Osteoblast (primary cell): Measurements from ENCODE around the gene PUM2. TPM values are rescaled to one million over a fixed set of nuclear protein-coding genes. Genes with fewer than 3 reads are reported as not detected.

Experiments
- DNase-seq: peaks from one replicate; pipeline ENCODE4 v3.0.0; 2011; ENCODE audit warnings: low spot score, mixed read lengths; ENCODE audit not compliant: insufficient read length; ENCODE audit errors: missing footprints
- H2AFZ ChIP-seq: 2 replicates; pipeline ENCODE4 v1.6.0; 2011; ENCODE audit warnings: mild to moderate bottlenecking, low read length
- H3K27ac ChIP-seq: 2 replicates; pipeline ENCODE4 v1.5.1; 2011; ENCODE audit warnings: mild to moderate bottlenecking, low read depth, low read length, moderate library complexity
- H3K27me3 ChIP-seq: 2 replicates; pipeline ENCODE4 v1.6.0; 2012; ENCODE audit warnings: mild to moderate bottlenecking, control low read depth, inconsistent platforms, low read length, moderate library complexity; ENCODE audit not compliant: insufficient read depth
- H3K36me3 ChIP-seq: 2 replicates; pipeline ENCODE4 v1.5.1; 2011; ENCODE audit warnings: mild to moderate bottlenecking, low read length, control low read depth, moderate library complexity; ENCODE audit not compliant: insufficient read depth
- H3K4me1 ChIP-seq: 2 replicates; pipeline ENCODE4 v1.5.1; 2011; ENCODE audit warnings: mild to moderate bottlenecking, low read length, control low read depth, moderate library complexity; ENCODE audit not compliant: insufficient read depth
- H3K4me2 ChIP-seq: 2 replicates; pipeline ENCODE4 v1.6.0; 2011; ENCODE audit warnings: mild to moderate bottlenecking, low read length; ENCODE audit not compliant: insufficient read depth
- H3K4me3 ChIP-seq: fragments of 200-600 bp; sonication (generic); 3 replicates; pipeline ENCODE4 v1.5.1; 2012; ENCODE audit warnings: mild to moderate bottlenecking, low read length, inconsistent platforms; ENCODE audit not compliant: insufficient read depth
- H3K79me2 ChIP-seq: 2 replicates; pipeline ENCODE4 v1.6.0; 2012; ENCODE audit warnings: mild to moderate bottlenecking, low read length, control low read depth, inconsistent platforms; ENCODE audit not compliant: insufficient read depth
- H3K9me3 ChIP-seq: 2 replicates; pipeline ENCODE4 v1.5.1; 2011; ENCODE audit warnings: low read depth, low read length, control low read depth
- H4K20me1 ChIP-seq: 2 replicates; pipeline ENCODE4 v1.6.0; 2012; ENCODE audit warnings: mild to moderate bottlenecking, low read length, control low read depth; ENCODE audit not compliant: insufficient read depth
- CTCF ChIP-seq: IDR thresholded peaks from 2 replicates; pipeline ENCODE4 v1.5.1; 2011; ENCODE audit warnings: mild to moderate bottlenecking, low read depth, low read length, moderate library complexity; ENCODE audit errors: extremely low read depth
- total RNA-seq: library from RNA; depleted of rRNA; stranded (reverse); fragments of >200 nt; gene quantifications from 2 replicates; pipeline ENCODE4 v1.2.3, GENCODE V29; 2012

Gene PUM2
- total RNA-seq, 1 donor = 45.2 TPM

- H2AFZ ChIP-seq = no peak overlapping the region
- peaks cover 11% of the 10 kb centered on the region for H4K20me1 ChIP-seq
- peaks cover 66% of the 10 kb centered on the region for H3K79me2 ChIP-seq
- no peak overlapping the region for H3K4me3 ChIP-seq
- no peak overlapping the region for H3K27ac ChIP-seq
- peaks cover 26% of the 10 kb centered on the region for H3K4me1 ChIP-seq
- TF ChIP-seq CTCF = no peak
- no peaks in the 10 kb centered on the region for H3K9me3 ChIP-seq
- DNase-seq = no peak
- no peak overlapping the region for H3K4me2 ChIP-seq
- no peaks in the 10 kb centered on the region for H3K27me3 ChIP-seq
- H3K36me3 ChIP-seq = peaks cover 7% of the 10 kb centered on the region
Measured at GRCh38 chr2:20300656-20301055, 50.0 kb downstream of the PUM2 start.

GRCh38 chr2:20299113-20299512 lies 51.5 kb downstream of the PUM2 start:
- peaks cover 11% of the 10 kb centered on the region for H4K20me1 ChIP-seq
- no peak for DNase-seq

DNA sequence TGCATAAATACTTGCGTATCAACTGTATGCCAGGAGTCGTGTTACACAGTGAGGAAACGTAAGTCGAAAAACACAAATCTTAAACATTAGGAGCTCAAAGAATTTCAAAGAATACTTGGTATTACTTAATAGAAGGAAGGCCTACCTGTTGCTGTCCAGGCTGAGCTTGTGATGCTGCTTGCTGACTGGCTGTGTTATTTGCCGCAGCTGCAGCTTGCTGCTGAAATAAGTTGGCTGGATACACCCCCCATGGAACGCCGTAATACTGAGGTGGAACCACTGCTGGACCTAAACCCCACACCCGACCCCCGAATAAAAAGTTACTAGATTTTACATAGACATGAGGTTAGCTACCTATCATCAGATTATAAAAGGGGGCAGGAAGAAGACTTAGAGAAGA lies 56.4 kb downstream of the PUM2 start:
- peaks cover 27% of the 10 kb centered on the region for H3K79me2 ChIP-seq
- no peaks in the 10 kb centered on the region for H4K20me1 ChIP-seq
- peaks cover 29% of the 10 kb centered on the region for H3K36me3 ChIP-seq
- H3K27me3 ChIP-seq = no peaks in the 10 kb centered on the region
- H3K9me3 ChIP-seq = no peaks in the 10 kb centered on the region
- H3K4me2 ChIP-seq = no peak overlapping the region
- H3K4me3 ChIP-seq = no peak overlapping the region
- no peak for DNase-seq
- H2AFZ ChIP-seq = no peak overlapping the region
- H3K27ac ChIP-seq = no peak overlapping the region
- peaks cover 3% of the 10 kb centered on the region for H3K4me1 ChIP-seq
- no peak for TF ChIP-seq CTCF

More at GRCh38 chr2:20299113-20299512, 51.5 kb downstream of the PUM2 start:
- Histone ChIP-seq H3K4me3 (no peak overlapping the region), H3K4me1 (peaks cover 13% of the 10 kb centered on the region), H3K36me3 (peaks cover 7% of the 10 kb centered on the region), H3K27me3 (no peaks in the 10 kb centered on the region), H3K79me2 (peaks cover 64% of the 10 kb centered on the region), H3K4me2 (no peak overlapping the region), H2AFZ (no peak overlapping the region), H3K27ac (peak overlapping the region; percentile 23), H3K9me3 (no peaks in the 10 kb centered on the region)
- no peak for TF ChIP-seq CTCF

GRCh38 chr2:20292984-20293383 lies 57.7 kb downstream of the PUM2 start:
- no peak overlapping the region for H3K4me2 ChIP-seq
- H3K79me2 ChIP-seq = peaks cover 26% of the 10 kb centered on the region
- no peaks in the 10 kb centered on the region for H3K9me3 ChIP-seq
- H3K4me1 ChIP-seq = peaks cover 12% of the 10 kb centered on the region
- H2AFZ ChIP-seq = no peak overlapping the region
- no peaks in the 10 kb centered on the region for H3K27me3 ChIP-seq
- no peak overlapping the region for H3K27ac ChIP-seq
- no peak for TF ChIP-seq CTCF
- no peaks in the 10 kb centered on the region for H4K20me1 ChIP-seq
- peaks cover 41% of the 10 kb centered on the region for H3K36me3 ChIP-seq
- no peak overlapping the region for H3K4me3 ChIP-seq
- no peak for DNase-seq
